Activated CD8-positive, alpha-beta T cell treated with anti-CD3 and anti-CD28 coated beads for 36 hours (primary cell): ENCODE results near the gene WDR82. TPM values are rescaled to one million over a fixed set of nuclear protein-coding genes. Genes with fewer than 3 reads are reported as not detected.
A peak's percentile ranks its signal among the peaks of the same experiment; 100 is the strongest.
"Not testable (repeated sequence)": the region's sequence is repeated elsewhere in the genome, so short reads cannot be mapped to it uniquely, and the experiment has no call there.

Experiments
- ATAC-seq: fragments of 200-7000 bp; cut with Tn5 transposase; one replicate; pipeline ENCODE4 v1.10.0; 2021; ENCODE audit warnings: mild to moderate bottlenecking, moderate library complexity
- CTCF ChIA-PET: fragments of 350-600 bp; sonication (Branson Sonifier 250); formaldehyde crosslinking; loops from one replicate; lab custom pipeline; 2021; ENCODE audit warnings: antibody characterized with exemption; lab: Charles Lee
- POLR2A ChIA-PET: fragments of 350-600 bp; sonication (Branson Sonifier 250); formaldehyde crosslinking; loops from one replicate; lab custom pipeline; 2021; ENCODE audit warnings: antibody characterized with exemption; lab: Charles Lee
- DNase-seq: peaks from one replicate; pipeline ENCODE4 v3.0.0-alpha.2; 2020
- H3K27ac Mint-ChIP-seq: one replicate; pipeline ENCODE4 v1.8.0; 2021; ENCODE audit warnings: mild to moderate bottlenecking, mixed read lengths
- H3K27me3 Mint-ChIP-seq: one replicate; pipeline ENCODE4 v1.8.0; 2021; ENCODE audit warnings: mixed read lengths
- H3K36me3 Mint-ChIP-seq: one replicate; pipeline ENCODE4 v1.8.0; 2021; ENCODE audit warnings: low read depth, mixed read lengths
- H3K4me1 Mint-ChIP-seq: one replicate; pipeline ENCODE4 v1.8.0; 2021; ENCODE audit warnings: low read depth, mixed read lengths
- H3K4me3 Mint-ChIP-seq: one replicate; pipeline ENCODE4 v1.8.0; 2021; ENCODE audit warnings: mild to moderate bottlenecking, moderate library complexity, mixed read lengths
- H3K9me3 Mint-ChIP-seq: one replicate; pipeline ENCODE4 v1.8.0; 2021; ENCODE audit warnings: mixed read lengths
- CTCF ChIP-seq: fragments of 200-600 bp; IDR thresholded peaks from one replicate; pipeline ENCODE4 v1.8.0; 2022; ENCODE audit warnings: antibody characterized with exemption, mild to moderate bottlenecking
- intact Hi-C: fragments of 100-400 bp; cut with micrococcal nuclease; formaldehyde crosslinking; loops from one replicate; pipeline ENCODE4 v1.10.0; 2022
- total RNA-seq, 2 experiments: library from RNA; stranded (reverse); gene quantifications; one replicate each; pipeline ENCODE4 v1.2.3, GENCODE V29; 2021

WDR82 gene
- total RNA-seq, 2 experiments from 2014 or later: 103 to 105 TPM

- ChIA-PET POLR2A (interaction anchor here (0.8 to 31.0 kb wide), 12 partner anchors 9 to 288 kb away, joined by 3 to 949 read pairs (median 5); partner anchors contain the start of genes GLYCTK, PPM1M, RPL29 and TLR9), CTCF (interaction anchor here (0.9 to 10.1 kb wide), 14 partner anchors 11 to 297 kb away, joined by 3 to 93 read pairs (median 7); partner anchors contain the start of genes TLR9 and TWF2)
- ATAC-seq: no peak
- no peak for DNase-seq
- peaks cover 58% of the 10 kb centered on the region for H3K36me3 Mint-ChIP-seq
- peaks cover 49% of the 10 kb centered on the region for H3K4me1 Mint-ChIP-seq
- no peaks in the 10 kb centered on the region for H3K9me3 Mint-ChIP-seq
- peak overlapping the region; percentile 96 for H3K27ac Mint-ChIP-seq
- TF ChIP-seq CTCF: no peak
- H3K4me3 Mint-ChIP-seq: peak overlapping the region; percentile 99
- intact Hi-C loops: loop anchor here (2.0 kb wide), 1 partner anchor 41 kb away; the partner anchor contains the start of gene TWF2
- no peaks in the 10 kb centered on the region for H3K27me3 Mint-ChIP-seq
Measured at GRCh38 chr3:52279596-52279995, 1.1 kb upstream of the WDR82 start.

- Mint-ChIP-seq H3K9me3 (no peaks in the 10 kb centered on the region), H3K36me3 (peaks cover 68% of the 10 kb centered on the region), H3K4me3 (peak overlapping the region; percentile 99), H3K4me1 (peaks cover 50% of the 10 kb centered on the region), H3K27ac (peak overlapping the region; percentile 96), H3K27me3 (no peaks in the 10 kb centered on the region)
- ChIA-PET CTCF (interaction anchor here (1.0 to 10.1 kb wide), 13 partner anchors 19 to 295 kb away, joined by 4 to 93 read pairs (median 7); partner anchors contain the start of gene TWF2), POLR2A (interaction anchor here (0.9 to 31.0 kb wide), 12 partner anchors 8 to 285 kb away, joined by 3 to 949 read pairs (median 9); partner anchors contain the start of genes GLYCTK, PPM1M, TLR9 and TWF2)
- DNase-seq: peak; percentile 71
- intact Hi-C loops: loop anchor here (2.0 kb wide), 1 partner anchor 39 kb away; the partner anchor contains the start of gene TWF2
- peak; percentile 45 for ATAC-seq
- no peak for TF ChIP-seq CTCF
Measured at GRCh38 chr3:52277972-52278509, 408 bp downstream of the WDR82 start.

- ATAC-seq: peak; percentile 37
- DNase-seq: peak; percentile 93
- POLR2A ChIA-PET: interaction anchor here (0.6 to 31.0 kb wide), 13 partner anchors 8 to 285 kb away, joined by 3 to 949 read pairs (median 5); partner anchors contain the start of genes GLYCTK, PPM1M, TLR9 and TWF2
- Mint-ChIP-seq H3K36me3 (peaks cover 73% of the 10 kb centered on the region), H3K27ac (peak overlapping the region; percentile 96), H3K4me3 (peak overlapping the region; percentile 99), H3K27me3 (no peaks in the 10 kb centered on the region), H3K9me3 (no peaks in the 10 kb centered on the region), H3K4me1 (peaks cover 50% of the 10 kb centered on the region)
- TF ChIP-seq CTCF: no peak
- CTCF ChIA-PET: interaction anchor here (1.0 to 10.1 kb wide), 14 partner anchors 10 to 62 kb away, joined by 4 to 93 read pairs (median 6); partner anchors contain the start of genes GLYCTK, TLR9 and TWF2
- intact Hi-C loops: no loop called here
Measured at GRCh38 chr3:52277071-52277964, 1.1 kb downstream of the WDR82 start.

GRCh38 chr3:52274781-52275180 lies 3.7 kb downstream of the WDR82 start:
- H3K27me3 Mint-ChIP-seq, intact Hi-C loops, ATAC-seq, H3K9me3 Mint-ChIP-seq, DNase-seq: not testable (repeated sequence)
- peaks cover 51% of the 10 kb centered on the region for H3K4me1 Mint-ChIP-seq
- POLR2A ChIA-PET: interaction anchor here (1.3 to 31.0 kb wide), 3 partner anchors 16 to 40 kb away, joined by 5 to 949 read pairs (median 65); partner anchors contain the start of genes PPM1M, TLR9 and TWF2
- CTCF ChIA-PET: interaction anchor here (1.4 to 2.0 kb wide), 2 partner anchors 26 to 43 kb away, joined by 5 to 6 read pairs; no protein-coding TSS in a partner anchor
- peak overlapping the region; percentile 99 for H3K4me3 Mint-ChIP-seq
- H3K36me3 Mint-ChIP-seq: peaks cover 84% of the 10 kb centered on the region
- H3K27ac Mint-ChIP-seq: peak overlapping the region; percentile 96

GRCh38 chr3:52272831-52273230 lies 5.6 kb downstream of the WDR82 start:
- Mint-ChIP-seq H3K27ac (peak overlapping the region; percentile 96), H3K4me3 (peak overlapping the region; percentile 99), H3K4me1 (peaks cover 65% of the 10 kb centered on the region), H3K27me3 (no peaks in the 10 kb centered on the region), H3K36me3 (peaks cover 92% of the 10 kb centered on the region), H3K9me3 (no peaks in the 10 kb centered on the region)
- ChIA-PET CTCF (interaction anchor here (1.4 to 2.7 kb wide), 4 partner anchors 12 to 42 kb away, joined by 5 to 17 read pairs (median 6); no protein-coding TSS in a partner anchor), POLR2A (interaction anchor here (2.4 to 31.0 kb wide), 5 partner anchors 7 to 38 kb away, joined by 9 to 949 read pairs (median 26); partner anchors contain the start of genes PPM1M, TLR9, TWF2 and WDR82)
- ATAC-seq (no peak), DNase-seq (no peak)
- TF ChIP-seq CTCF: no peak
- intact Hi-C loops: no loop called here

GRCh38 chr3:52272172-52272571 lies 6.3 kb downstream of the WDR82 start:
- H3K9me3 Mint-ChIP-seq, intact Hi-C loops, DNase-seq, ATAC-seq, H3K27me3 Mint-ChIP-seq: not testable (repeated sequence)
- Mint-ChIP-seq H3K27ac (peak overlapping the region; percentile 96), H3K4me3 (peak overlapping the region; percentile 99), H3K4me1 (peaks cover 71% of the 10 kb centered on the region), H3K36me3 (peaks cover 93% of the 10 kb centered on the region)
- ChIA-PET CTCF (interaction anchor here (0.8 to 2.7 kb wide), 11 partner anchors 10 to 67 kb away, joined by 3 to 17 read pairs (median 7); partner anchors contain the start of gene TWF2), POLR2A (interaction anchor here (0.9 to 31.0 kb wide), 6 partner anchors 8 to 38 kb away, joined by 5 to 949 read pairs (median 22); partner anchors contain the start of genes PPM1M, TLR9, TWF2 and WDR82)
